Stimulated activated CD8-positive, alpha-beta memory T cell treated with anti-CD3 and anti-CD28 coated beads, Interleukin-12 subunit alpha, Interleukin-12 subunit beta, amount 100 ng/mL, for 24 hours (primary cell): ENCODE measurements around the gene KIF1A.
A peak's percentile ranks its signal among the peaks of the same experiment; 100 is the strongest.
"Not testable (repeated sequence)": the region's sequence is repeated elsewhere in the genome, so short reads cannot be mapped to it uniquely, and the experiment has no call there.

Experiments
- DNase-seq: peaks from one replicate; pipeline ENCODE4 v3.0.0-alpha.2; 2020; ENCODE audit errors: extremely low read depth

KIF1A gene

DNA sequence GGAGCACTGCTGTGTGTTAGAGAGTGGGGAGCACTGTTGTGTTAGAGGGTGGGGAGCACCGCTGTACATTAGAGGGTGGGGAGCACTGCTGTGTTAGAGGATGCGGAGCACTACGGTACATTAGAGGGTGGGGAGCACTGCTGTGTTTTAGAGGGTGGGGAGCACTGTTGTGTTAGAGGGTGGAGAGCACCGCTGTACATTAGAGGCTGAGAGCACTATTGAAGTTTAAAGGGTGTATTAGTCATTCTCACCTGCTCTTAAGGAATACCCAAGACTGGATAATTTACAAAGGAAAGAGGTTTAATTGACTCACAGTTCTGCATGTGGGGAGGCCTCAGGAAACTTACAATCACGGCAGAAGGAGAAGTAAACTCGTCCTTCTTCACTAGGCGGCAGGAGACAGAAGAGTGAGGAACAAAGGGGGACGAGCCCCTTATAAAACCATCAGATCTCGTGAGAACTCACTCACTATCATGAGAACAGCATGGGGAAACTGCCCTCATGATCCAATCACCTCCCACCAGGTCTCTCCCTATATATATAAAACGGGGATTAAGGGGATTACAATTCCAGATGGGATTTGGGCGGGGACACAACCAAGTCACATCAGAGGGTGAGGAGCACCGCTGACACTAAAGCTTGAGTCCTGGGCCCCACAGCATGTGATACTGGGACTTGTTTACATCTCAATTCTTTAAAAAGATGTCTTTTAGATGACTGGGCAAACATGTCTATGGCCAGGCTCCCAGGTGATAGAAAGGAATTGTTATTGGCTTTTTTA lies 29.1 kb upstream of the KIF1A start:
- DNase-seq: no peak

GRCh38 chr2:240847817-240848216 lies 27.8 kb upstream of the KIF1A start:
- DNase-seq: no peak

DNA sequence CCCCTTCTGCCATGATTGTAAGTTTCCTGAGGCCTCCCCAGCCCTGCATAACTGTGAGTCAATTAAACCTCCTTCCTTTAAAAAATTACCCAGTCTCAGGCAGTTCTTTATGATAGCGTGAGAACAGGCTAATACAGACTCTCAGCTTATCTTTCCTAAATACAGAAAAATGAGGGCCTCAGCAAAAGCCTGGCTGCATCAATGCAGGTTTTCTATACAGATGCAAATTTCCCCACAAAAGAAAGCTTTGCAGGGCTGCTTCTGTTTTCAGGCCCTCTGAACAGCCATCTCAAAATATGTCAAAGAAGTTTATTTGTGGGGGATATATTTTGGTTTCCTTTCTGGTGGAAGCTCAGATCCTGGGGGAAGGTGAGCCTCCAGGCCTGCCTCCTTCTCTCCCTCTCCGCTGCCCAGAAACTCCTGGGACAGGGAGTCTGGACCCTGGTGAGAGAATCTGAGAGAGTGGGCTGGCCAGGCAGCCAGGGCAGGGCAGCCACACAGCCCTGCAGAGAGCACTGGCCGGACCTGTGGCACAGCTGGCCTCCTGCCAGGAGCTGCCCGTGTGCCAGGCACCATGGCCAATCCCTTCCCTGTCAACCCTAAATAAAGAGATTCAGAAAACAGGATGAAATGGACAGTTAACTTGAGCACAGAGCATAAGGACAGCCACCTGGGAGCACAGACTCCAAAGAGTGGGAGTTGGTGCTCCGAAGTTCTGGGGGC lies 27.0 kb upstream of the KIF1A start:
- DNase-seq: no peak

DNA sequence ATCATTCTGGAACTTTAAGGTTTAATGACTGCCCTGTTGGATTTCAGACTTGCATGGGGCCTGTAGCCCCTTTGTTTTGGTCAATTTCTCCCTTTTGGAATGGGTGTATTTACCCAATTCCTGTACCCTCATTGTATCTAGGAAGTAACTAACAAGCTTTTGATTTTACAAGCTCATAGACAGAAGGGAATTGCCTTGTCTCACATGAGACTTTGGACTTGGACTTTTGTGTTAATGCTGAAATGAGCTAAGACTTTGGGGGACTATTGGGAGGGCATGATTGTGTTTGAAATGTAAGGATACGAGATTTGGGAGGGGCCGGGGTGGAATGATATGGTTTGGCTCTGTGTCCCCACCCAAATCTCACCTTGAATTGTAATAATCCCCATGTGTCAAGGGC lies 26.3 kb upstream of the KIF1A start:
- DNase-seq: not testable (repeated sequence)

DNA sequence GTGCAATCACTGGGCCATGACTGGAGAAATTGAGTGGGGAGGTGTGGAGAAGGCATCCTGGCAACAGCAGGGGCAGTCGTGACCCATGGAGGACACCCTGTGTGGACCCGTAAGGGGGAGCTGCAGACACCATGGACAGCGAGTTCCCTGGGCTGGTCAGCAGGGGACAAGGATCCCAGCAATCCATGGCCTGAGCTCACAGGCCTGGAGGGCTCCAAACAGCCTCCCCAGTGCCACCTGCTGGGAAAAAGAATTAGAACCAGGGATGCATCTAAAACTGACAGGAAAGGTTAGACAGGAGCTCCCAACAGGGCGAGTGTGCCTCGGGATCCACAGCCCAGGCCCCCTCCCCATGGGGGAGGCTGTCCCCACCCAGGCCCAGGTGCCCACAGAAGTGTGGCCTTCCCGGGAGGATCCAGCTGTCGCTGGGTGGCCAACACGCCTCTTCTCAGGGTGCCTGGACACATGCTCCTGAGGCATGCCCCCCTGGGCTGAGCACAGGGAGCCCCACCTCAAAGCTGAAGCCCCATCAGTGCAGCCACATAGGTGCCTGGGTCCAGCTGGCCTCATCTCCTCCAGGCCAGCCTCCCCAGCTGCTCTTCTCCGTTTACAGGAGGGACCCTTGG lies 20.5 kb upstream of the KIF1A start:
- DNase-seq: no peak

GRCh38 chr2:240839152-240840143 lies 19.4 kb upstream of the KIF1A start:
- no peak for DNase-seq

GRCh38 chr2:240837621-240838020 lies 17.6 kb upstream of the KIF1A start:
- DNase-seq: no peak

- DNase-seq: no peak
These were observed 16.9 kb upstream of the KIF1A start for GRCh38 chr2:240836781-240837467.

DNA sequence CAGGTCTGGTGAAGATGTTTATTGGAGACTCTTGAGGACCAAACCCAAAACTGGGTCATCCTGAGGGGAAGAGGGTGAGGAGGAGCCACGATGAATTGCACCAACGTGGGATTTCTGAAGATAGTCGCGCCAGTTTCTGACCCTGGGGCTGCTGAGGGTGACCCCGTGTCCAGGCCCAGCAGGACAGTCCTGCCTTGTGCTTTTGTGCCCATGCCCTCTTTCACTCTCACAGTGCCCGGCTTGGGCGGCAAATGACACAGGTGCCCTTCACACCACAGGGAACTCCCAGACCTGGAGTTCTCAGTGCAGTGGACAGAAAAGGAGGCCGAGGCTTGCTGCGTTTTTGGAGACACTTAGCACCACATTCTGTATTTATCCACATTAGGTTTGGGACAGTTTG lies 15.5 kb upstream of the KIF1A start:
- no peak for DNase-seq

- no peak for DNase-seq
These were observed 14.5 kb upstream of the KIF1A start for GRCh38 chr2:240834377-240834975.

GRCh38 chr2:240833724-240834285 lies 13.8 kb upstream of the KIF1A start:
- no peak for DNase-seq

DNA sequence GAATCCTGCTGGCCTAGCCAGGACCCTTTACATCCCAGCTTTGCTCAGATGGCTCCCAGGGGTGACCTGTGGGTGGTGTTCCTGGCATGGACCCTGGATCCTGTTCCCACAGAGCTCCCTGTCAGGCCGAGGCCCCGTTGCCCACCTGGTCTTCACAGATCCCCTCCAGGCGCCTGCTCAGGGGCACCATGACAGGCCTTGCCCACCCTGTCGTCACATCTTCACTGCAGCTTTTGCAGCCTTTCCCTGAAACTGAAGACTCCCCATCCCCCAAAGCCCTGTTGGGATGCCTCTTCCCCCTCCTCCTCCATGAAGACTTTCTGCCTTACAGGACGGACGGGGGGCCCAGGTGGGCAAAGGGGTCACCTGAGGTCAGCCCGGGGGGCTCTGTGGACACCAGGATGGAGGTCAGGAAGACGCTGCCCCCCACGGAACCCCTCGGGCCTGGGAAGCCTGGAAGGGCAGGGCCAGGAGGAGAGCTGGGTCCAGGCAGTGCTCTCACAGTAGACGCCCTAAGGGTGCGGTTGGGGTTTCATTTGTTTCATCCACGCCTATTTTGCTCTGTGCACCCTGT lies 13.0 kb upstream of the KIF1A start:
- no peak for DNase-seq

DNA sequence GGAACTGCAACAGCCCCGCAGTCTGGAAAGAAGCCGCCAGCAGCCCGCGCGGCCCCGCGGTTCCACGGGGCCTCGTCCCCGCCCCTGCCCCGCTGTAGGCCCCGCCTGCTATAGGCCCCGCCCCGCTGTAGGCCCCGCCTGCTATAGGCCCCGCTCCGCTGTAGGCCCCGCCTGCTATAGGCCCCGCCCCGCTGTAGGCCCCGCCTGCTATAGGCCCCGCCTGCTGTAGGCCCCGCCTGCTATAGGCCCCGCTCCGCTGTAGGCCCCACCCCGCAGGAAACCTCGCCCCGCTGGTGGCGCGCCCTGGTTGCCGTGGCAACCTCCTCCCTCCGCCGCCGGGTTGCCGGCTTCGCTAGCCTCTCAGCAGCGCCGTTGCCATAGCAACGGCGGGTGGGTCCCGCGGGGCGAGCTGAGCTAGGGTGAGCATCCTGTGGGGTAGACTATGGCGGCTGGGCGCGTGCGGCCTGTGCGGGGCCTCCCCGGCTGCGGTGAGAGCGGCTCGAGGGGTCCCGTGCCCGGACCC lies 12.2 kb upstream of the KIF1A start:
- peak; percentile 92 for DNase-seq

DNA sequence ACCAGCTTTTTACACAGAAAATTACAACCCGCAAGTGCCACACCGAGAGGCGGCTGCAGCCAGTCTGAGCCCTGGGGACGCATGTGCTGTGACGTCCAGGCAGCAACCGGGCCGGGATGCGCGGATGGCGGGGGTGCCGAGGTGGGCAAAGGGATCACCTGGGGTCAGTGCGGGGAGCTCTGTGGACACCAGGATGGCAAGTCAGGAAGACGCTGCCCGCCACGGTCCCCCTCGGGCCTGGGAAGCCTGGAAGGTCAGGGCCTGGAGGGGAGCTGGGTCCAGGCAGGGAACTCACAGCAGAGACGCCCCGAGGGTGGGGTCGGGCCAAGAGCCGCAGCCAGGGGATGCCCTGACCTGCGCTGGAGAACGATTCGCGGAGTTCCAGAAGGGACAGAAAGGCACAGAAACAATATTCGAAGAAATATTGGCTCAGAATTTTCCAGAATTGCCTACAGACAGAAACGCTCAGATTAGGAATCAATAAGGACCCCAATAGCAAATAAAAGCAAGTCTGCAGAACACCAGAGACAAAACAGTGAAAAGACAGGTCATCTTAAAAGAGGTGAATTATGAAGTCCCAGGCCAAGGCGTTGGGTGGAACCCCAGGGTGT lies 11.7 kb upstream of the KIF1A start:
- DNase-seq: no peak

DNA sequence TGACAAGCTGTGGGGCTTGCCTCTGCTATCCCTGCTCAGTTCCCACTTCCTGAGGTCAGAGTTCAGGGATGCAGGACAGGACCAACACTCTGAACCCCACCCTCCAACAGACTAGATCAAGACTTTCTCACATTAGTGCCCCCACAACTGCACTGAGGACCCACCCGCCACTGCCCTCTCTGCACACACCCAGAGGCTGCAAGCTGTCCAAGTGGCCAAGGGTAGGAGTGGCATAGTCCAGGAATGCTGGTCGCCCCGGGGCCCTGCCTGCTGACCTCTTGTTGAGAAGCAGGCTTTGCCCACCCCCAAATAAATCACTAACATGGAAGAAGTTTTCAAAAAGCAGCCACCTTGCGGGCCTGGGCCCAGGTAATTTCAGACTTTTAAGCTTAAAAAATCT lies 5.5 kb upstream of the KIF1A start:
- DNase-seq: no peak

GRCh38 chr2:240823449-240824336 lies 3.7 kb upstream of the KIF1A start:
- DNase-seq: no peak

- no peak for DNase-seq
These were observed 2.3 kb upstream of the KIF1A start for GRCh38 chr2:240822280-240822847.

DNA sequence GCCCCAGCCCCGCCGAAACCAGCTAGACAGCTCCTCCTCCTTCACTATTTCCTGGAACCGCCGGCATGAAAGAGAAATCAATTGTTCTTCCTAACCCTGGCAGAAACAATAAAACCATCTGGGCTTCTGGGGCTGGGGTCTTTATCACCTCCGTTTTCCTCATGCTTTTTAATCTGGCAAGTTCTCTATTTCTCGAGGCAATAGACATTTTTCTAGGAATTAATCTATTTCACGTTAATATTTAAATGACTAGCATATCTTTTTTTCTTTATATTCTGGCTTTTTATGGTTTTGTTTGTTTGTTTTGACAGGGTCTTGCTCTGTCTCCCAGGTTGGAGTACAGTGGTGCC lies 1.4 kb upstream of the KIF1A start:
- DNase-seq: no peak
